Parathyroid adenoma (tissue), 2 donors: ENCODE results near the gene LAMC1.

Source experiments
- H2AFZ ChIP-seq: fragments of 300-600 bp; sonication (generic); one replicate; pipeline ENCODE4 v1.7.0; 2017; ENCODE audit warnings: antibody characterized with exemption, mild to moderate bottlenecking
- H3K27ac ChIP-seq: fragments of 300-600 bp; sonication (generic); one replicate; pipeline ENCODE4 v1.7.0; 2017
- H3K27me3 ChIP-seq: fragments of 300-600 bp; sonication (generic); one replicate; pipeline ENCODE4 v1.7.0; 2017; ENCODE audit warnings: low read length; ENCODE audit not compliant: control insufficient read depth, insufficient read depth
- H3K36me3 ChIP-seq: fragments of 300-600 bp; sonication (generic); one replicate; pipeline ENCODE4 v1.7.0; 2017; ENCODE audit warnings: low read length; ENCODE audit not compliant: control insufficient read depth, insufficient read depth
- H3K4me1 ChIP-seq: fragments of 300-600 bp; sonication (generic); one replicate; pipeline ENCODE4 v1.7.0; 2017; ENCODE audit warnings: control low read depth
- H3K4me2 ChIP-seq: fragments of 300-600 bp; sonication (generic); one replicate; pipeline ENCODE4 v1.7.0; 2017; ENCODE audit warnings: low read length
- H3K4me3 ChIP-seq: fragments of 300-600 bp; sonication (generic); one replicate; pipeline ENCODE4 v1.7.0; 2017; ENCODE audit warnings: low read depth, low read length
- H3K79me2 ChIP-seq: fragments of 300-600 bp; sonication (generic); one replicate; pipeline ENCODE4 v1.7.0; 2017; ENCODE audit warnings: control low read depth
- H3K9ac ChIP-seq: fragments of 300-600 bp; sonication (generic); one replicate; pipeline ENCODE4 v1.7.0; 2017; ENCODE audit warnings: mild to moderate bottlenecking
- H3K9me3 ChIP-seq: fragments of 300-600 bp; sonication (generic); one replicate; pipeline ENCODE4 v1.7.0; 2017; ENCODE audit warnings: low read length; ENCODE audit not compliant: control insufficient read depth
- CTCF ChIP-seq: fragments of 300-600 bp; sonication (generic); IDR thresholded peaks from one replicate; pipeline ENCODE4 v1.7.0; 2017; ENCODE audit warnings: antibody characterized with exemption, mild to moderate bottlenecking
- donor health status: primary hyperparathyroidism.

The LAMC1 gene

GRCh38 chr1:183126000-183126366 lies 102.8 kb downstream of the LAMC1 start:
- no peaks in the 10 kb centered on the region for H3K4me1 ChIP-seq
- no peak overlapping the region for H3K9ac ChIP-seq
- no peak overlapping the region for H3K4me3 ChIP-seq
- TF ChIP-seq CTCF: no peak
- H3K27ac ChIP-seq: no peak overlapping the region
- H3K4me2 ChIP-seq: no peak overlapping the region
- no peaks in the 10 kb centered on the region for H3K36me3 ChIP-seq
- H3K79me2 ChIP-seq: no peaks in the 10 kb centered on the region
- H2AFZ ChIP-seq: no peak overlapping the region
- H3K9me3 ChIP-seq: no peaks in the 10 kb centered on the region
- no peaks in the 10 kb centered on the region for H3K27me3 ChIP-seq

- no peak for TF ChIP-seq CTCF
- Histone ChIP-seq H3K4me3 (no peak overlapping the region), H3K36me3 (no peaks in the 10 kb centered on the region), H3K9me3 (no peaks in the 10 kb centered on the region), H3K27me3 (no peaks in the 10 kb centered on the region), H3K4me2 (no peak overlapping the region), H2AFZ (no peak overlapping the region), H3K4me1 (no peaks in the 10 kb centered on the region), H3K79me2 (no peaks in the 10 kb centered on the region), H3K9ac (no peak overlapping the region), H3K27ac (no peak overlapping the region)
These were observed 103.3 kb downstream of the LAMC1 start for GRCh38 chr1:183126528-183126927.

GRCh38 chr1:183129921-183130690 lies 106.9 kb downstream of the LAMC1 start:
- Histone ChIP-seq H3K9me3 (no peaks in the 10 kb centered on the region), H3K27ac (no peak overlapping the region), H2AFZ (no peak overlapping the region), H3K79me2 (no peaks in the 10 kb centered on the region), H3K4me2 (no peak overlapping the region), H3K9ac (no peak overlapping the region), H3K4me1 (no peaks in the 10 kb centered on the region), H3K27me3 (no peaks in the 10 kb centered on the region), H3K36me3 (no peaks in the 10 kb centered on the region), H3K4me3 (no peak overlapping the region)
- no peak for TF ChIP-seq CTCF

GRCh38 chr1:183131166-183131565 lies 107.9 kb downstream of the LAMC1 start:
- H3K79me2 ChIP-seq: no peaks in the 10 kb centered on the region
- H3K4me3 ChIP-seq: no peak overlapping the region
- no peaks in the 10 kb centered on the region for H3K4me1 ChIP-seq
- no peaks in the 10 kb centered on the region for H3K27me3 ChIP-seq
- no peak overlapping the region for H2AFZ ChIP-seq
- no peak overlapping the region for H3K4me2 ChIP-seq
- H3K36me3 ChIP-seq: no peaks in the 10 kb centered on the region
- no peak overlapping the region for H3K27ac ChIP-seq
- H3K9me3 ChIP-seq: no peaks in the 10 kb centered on the region
- no peak overlapping the region for H3K9ac ChIP-seq
- TF ChIP-seq CTCF: no peak

GRCh38 chr1:183135336-183135735 lies 112.1 kb downstream of the LAMC1 start:
- no peaks in the 10 kb centered on the region for H3K79me2 ChIP-seq
- no peaks in the 10 kb centered on the region for H3K27me3 ChIP-seq
- no peaks in the 10 kb centered on the region for H3K9me3 ChIP-seq
- H3K9ac ChIP-seq: no peak overlapping the region
- no peaks in the 10 kb centered on the region for H3K4me1 ChIP-seq
- no peak overlapping the region for H3K27ac ChIP-seq
- H3K36me3 ChIP-seq: no peaks in the 10 kb centered on the region
- no peak for TF ChIP-seq CTCF
- H2AFZ ChIP-seq: no peak overlapping the region
- H3K4me3 ChIP-seq: no peak overlapping the region
- no peak overlapping the region for H3K4me2 ChIP-seq
